ENCODE measurements around the gene CBX8. TPM values are rescaled to one million over a fixed set of nuclear protein-coding genes. Genes with fewer than 3 reads are reported as not detected.

Gene CBX8
- total and polyA plus RNA-seq, 4 donors: 4.8 to 9.3 (median 5.5) TPM

DNA sequence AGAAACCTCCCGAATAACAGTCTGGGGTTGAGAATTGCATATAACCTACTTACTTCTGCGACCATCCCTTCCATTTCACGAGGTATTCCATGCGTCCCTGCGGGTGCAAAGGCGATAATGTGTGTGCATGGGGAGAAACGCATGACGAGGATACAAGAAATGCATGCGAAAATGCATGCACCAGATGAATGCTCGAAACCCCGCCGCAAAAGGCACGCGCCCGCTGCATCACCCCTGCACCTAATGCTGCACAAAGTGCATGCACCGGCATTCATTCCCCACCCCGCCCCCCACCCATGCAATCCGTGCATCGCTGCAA, 474 bp downstream of the CBX8 start:
- Histone ChIP-seq H3K4me1 (ENCODE audit: control insufficient read depth in 5 of 5, insufficient read depth in 5 of 5, low read length in 5 of 5) (peaks cover 0 to 67% (median 19%) of the 10 kb centered on the region in 5 donors), H3K9me3 (ENCODE audit: control insufficient read depth in 4 of 4, insufficient read depth in 3 of 4, low read length in 3 of 4) (no peaks in the 10 kb centered on the region), H3K9ac (ENCODE audit: insufficient read depth in 1 of 2, low read length in 2 of 2) (peak overlapping the region in 1 of 2 donors; percentile 33), H3K27me3 (ENCODE audit: control insufficient read depth in 3 of 3, insufficient read depth in 3 of 3, low read length in 2 of 3) (peaks cover 4 to 46% (median 39%) of the 10 kb centered on the region in 3 donors), H3K36me3 (ENCODE audit: control insufficient read depth in 4 of 4, insufficient read depth in 4 of 4, low read length in 4 of 4) (peaks cover 0 to 7% (median 0%) of the 10 kb centered on the region in 4 donors), H3K4me3 (peak overlapping the region; percentile 48), H3K27ac (ENCODE audit: low read depth in 1 of 2, low read length in 1 of 2) (peak overlapping the region in 1 of 2 donors; percentile 90)
- WGBS, 2 donors: 1% methylated on average over 19 of the region's 19 CpGs
- ATAC-seq (ENCODE audit: insufficient read depth, low FRiP score): no peak
- TF ChIP-seq, protein P1, sequence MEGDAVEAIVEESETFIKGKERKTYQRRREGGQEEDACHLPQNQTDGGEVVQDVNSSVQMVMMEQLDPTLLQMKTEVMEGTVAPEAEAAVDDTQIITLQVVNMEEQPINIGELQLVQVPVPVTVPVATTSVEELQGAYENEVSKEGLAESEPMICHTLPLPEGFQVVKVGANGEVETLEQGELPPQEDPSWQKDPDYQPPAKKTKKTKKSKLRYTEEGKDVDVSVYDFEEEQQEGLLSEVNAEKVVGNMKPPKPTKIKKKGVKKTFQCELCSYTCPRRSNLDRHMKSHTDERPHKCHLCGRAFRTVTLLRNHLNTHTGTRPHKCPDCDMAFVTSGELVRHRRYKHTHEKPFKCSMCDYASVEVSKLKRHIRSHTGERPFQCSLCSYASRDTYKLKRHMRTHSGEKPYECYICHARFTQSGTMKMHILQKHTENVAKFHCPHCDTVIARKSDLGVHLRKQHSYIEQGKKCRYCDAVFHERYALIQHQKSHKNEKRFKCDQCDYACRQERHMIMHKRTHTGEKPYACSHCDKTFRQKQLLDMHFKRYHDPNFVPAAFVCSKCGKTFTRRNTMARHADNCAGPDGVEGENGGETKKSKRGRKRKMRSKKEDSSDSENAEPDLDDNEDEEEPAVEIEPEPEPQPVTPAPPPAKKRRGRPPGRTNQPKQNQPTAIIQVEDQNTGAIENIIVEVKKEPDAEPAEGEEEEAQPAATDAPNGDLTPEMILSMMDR (IDR thresholded peaks at IDR 0.05; ENCODE audit: control extremely low read depth, extremely low read depth): no peak
- DNase-seq: no peak

DNA sequence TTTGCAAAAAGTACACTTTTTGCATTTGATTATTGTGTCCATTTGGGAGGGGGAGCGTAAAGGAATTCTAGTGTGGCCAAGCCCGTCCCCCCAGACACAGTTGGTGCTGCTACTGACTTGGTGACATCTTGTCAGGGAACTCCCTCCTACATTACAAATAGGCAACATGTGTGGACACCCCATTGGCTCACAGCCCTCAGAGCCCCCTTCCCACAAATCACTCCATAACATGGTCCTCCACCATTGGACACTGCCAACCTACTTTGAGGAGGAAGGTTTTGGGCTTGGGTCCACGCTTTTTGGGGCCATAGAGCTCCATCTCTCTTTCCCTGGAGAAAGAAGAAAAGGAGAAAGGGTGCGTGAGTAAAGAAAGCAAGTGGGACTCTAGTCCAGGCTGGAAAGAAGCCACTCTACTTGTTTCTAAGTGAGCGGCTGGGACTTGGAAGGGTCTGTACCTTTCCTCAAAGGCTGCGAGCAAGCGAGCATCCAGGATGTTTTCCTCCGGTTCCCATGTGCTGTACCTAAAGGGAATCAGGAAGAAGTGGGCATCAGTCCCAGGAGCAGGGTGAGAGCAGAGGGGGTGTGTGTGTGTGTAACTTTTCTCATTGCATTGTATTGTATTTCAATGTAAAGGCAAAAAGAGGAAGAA, 958 bp downstream of the CBX8 start:
- Histone ChIP-seq H3K27me3 (ENCODE audit: control insufficient read depth in 3 of 3, insufficient read depth in 3 of 3, low read length in 2 of 3) (peaks cover 2 to 47% (median 40%) of the 10 kb centered on the region in 3 donors), H3K9ac (ENCODE audit: insufficient read depth in 1 of 2, low read length in 2 of 2) (peak overlapping the region in 1 of 2 donors; percentile 33), H3K4me3 (no peak overlapping the region), H3K4me1 (ENCODE audit: control insufficient read depth in 5 of 5, insufficient read depth in 5 of 5, low read length in 5 of 5) (peaks cover 0 to 65% (median 15%) of the 10 kb centered on the region in 5 donors), H3K36me3 (ENCODE audit: control insufficient read depth in 4 of 4, insufficient read depth in 4 of 4, low read length in 4 of 4) (peaks cover 0 to 7% (median 0%) of the 10 kb centered on the region in 4 donors), H3K9me3 (ENCODE audit: control insufficient read depth in 4 of 4, insufficient read depth in 3 of 4, low read length in 3 of 4) (no peaks in the 10 kb centered on the region), H3K27ac (ENCODE audit: low read depth in 1 of 2, low read length in 1 of 2) (no peak overlapping the region)
- WGBS, 2 donors: 77% methylated on average over 8 of the region's 8 CpGs
- TF ChIP-seq, protein P1 (IDR thresholded peaks at IDR 0.05; ENCODE audit: control extremely low read depth, extremely low read depth): no peak
- ATAC-seq (ENCODE audit: insufficient read depth, low FRiP score) (no peak), DNase-seq (no peak)

DNA sequence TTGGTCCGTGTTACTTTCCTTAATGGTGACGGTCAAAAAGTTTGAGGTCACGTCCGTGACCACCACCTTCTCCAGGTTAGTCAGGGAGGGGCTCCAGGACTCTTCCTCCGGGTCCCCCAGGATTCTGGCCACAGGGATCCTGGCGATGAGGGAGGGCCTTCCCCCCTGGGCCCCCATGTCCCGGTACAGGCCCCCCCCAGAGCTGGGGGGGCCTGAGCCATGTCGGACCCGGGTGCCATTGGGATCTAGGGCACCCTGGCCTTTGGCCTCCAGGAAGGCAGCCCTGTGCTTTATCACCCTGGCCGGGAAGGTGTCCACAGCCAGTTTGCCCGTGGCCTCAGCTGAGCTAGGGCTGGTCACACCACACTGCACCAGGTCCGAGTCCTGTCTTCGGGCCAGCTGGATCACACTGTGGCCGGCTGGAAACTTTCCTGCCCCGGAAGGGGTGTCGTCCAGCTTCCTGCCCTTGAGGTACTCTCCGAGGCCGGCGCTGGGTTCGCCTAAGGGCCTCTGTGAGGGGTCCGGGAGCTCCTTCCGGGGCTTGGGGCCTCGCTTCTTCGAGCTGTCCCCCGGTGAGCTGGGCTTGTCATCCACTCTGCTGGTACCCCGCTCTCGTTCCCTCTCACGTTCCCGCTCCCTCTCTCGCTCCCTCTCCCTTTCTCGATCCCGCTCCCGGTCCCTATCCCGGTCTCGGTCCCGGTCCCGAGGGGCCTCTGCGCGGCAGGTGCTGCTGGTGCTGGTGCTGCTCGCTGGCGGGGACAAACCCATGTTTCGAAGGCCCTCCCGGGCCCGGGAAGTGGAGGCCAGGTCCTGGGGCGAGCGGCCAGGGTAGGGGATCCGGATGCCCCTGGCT, 2.0 kb downstream of the CBX8 start:
- ATAC-seq (ENCODE audit: insufficient read depth, low FRiP score) (no peak), DNase-seq (no peak)
- Histone ChIP-seq H3K27ac (ENCODE audit: low read depth in 1 of 2, low read length in 1 of 2) (no peak overlapping the region), H3K27me3 (ENCODE audit: control insufficient read depth in 3 of 3, insufficient read depth in 3 of 3, low read length in 2 of 3) (peaks cover 0 to 44% (median 37%) of the 10 kb centered on the region in 3 donors), H3K9me3 (ENCODE audit: control insufficient read depth in 4 of 4, insufficient read depth in 3 of 4, low read length in 3 of 4) (no peaks in the 10 kb centered on the region), H3K4me3 (no peak overlapping the region), H3K9ac (ENCODE audit: insufficient read depth in 1 of 2, low read length in 2 of 2) (no peak overlapping the region), H3K4me1 (ENCODE audit: control insufficient read depth in 5 of 5, insufficient read depth in 5 of 5, low read length in 5 of 5) (peaks cover 0 to 60% (median 10%) of the 10 kb centered on the region in 5 donors), H3K36me3 (ENCODE audit: control insufficient read depth in 4 of 4, insufficient read depth in 4 of 4, low read length in 4 of 4) (peaks cover 0 to 7% (median 0%) of the 10 kb centered on the region in 4 donors)
- TF ChIP-seq, protein P1 (IDR thresholded peaks at IDR 0.05; ENCODE audit: control extremely low read depth, extremely low read depth): no peak
- 92 to 93% methylated on average over 43 to 47 of the region's 47 CpGs for WGBS, 2 donors
